22Rv1 (cell line): ENCODE measurements around the gene BABAM2.

Experiments used
- CTCF ChIP-seq: fragments of 450-650 bp; IDR thresholded peaks from 2 replicates; pipeline ENCODE4 v1.5.1; 2017; ENCODE audit warnings: mild to moderate bottlenecking
- ZFX ChIP-seq: fragments of 450-650 bp; IDR thresholded peaks from 2 replicates; pipeline ENCODE4 v1.6.1; 2017; ENCODE audit warnings: antibody characterized with exemption, borderline replicate concordance

- TF ChIP-seq CTCF: no peak
- TF ChIP-seq ZFX: no peak
Measured at GRCh38 chr2:28377195-28377816, 486.8 kb downstream of the BABAM2 start.
